Bronchus fibroblast of lung (primary cell): ENCODE measurements around the gene C19orf67. TPM values are rescaled to one million over a fixed set of nuclear protein-coding genes. Genes with fewer than 3 reads are reported as not detected.

ENCODE experiments used
- total RNA-seq: library from RNA; depleted of rRNA; stranded (reverse); fragments of >200 nt; gene quantifications from 2 replicates; pipeline ENCODE4 v1.2.3, GENCODE V29; 2015

Gene C19orf67
- not detected in 2 replicates for total RNA-seq

GRCh38 chr19:14085309-14085995 is at the start of gene C19orf67:
Gene C19orf67 (minus strand): TSS chr19:14085783. CDS start chr19:14085627, 156 bp downstream.

GRCh38 chr19:14117668-14118164 is 32.1 kb upstream of the C19orf67 start, which contains the start of gene PRKACA:
Gene PRKACA (minus strand): TSS chr19:14117762. CDS start chr19:14117547, 215 bp downstream.

GRCh38 chr19:14090509-14091080 is 5.0 kb upstream of the C19orf67 start, which contains the start of gene SAMD1:
Gene SAMD1 (minus strand): TSS chr19:14090751.

GRCh38 chr19:14072535-14073260 is 12.9 kb downstream of the C19orf67 start, which contains the start of gene MISP3:
Gene MISP3 (plus strand): TSS chr19:14072786. CDS start chr19:14073310, 524 bp downstream.

GRCh38 chr19:14061751-14062557 is 23.6 kb downstream of the C19orf67 start, which contains the start of gene PALM3:
Gene PALM3 (minus strand): TSS chr19:14062076. CDS start chr19:14061980, 96 bp downstream.

GRCh38 chr19:14031719-14032480 is 53.7 kb downstream of the C19orf67 start, which contains the start of gene IL27RA:
Gene IL27RA (plus strand): TSS chr19:14031762. CDS start chr19:14031873, 111 bp downstream.

Other genes with a start within 250 kb of the C19orf67 start
- not detected in 2 replicates for gene NANOS3, start 208.6 kb downstream of the C19orf67 start, total RNA-seq
- under 0.01 and 0.17 TPM in 2 replicates for gene BRME1, start 179.7 kb downstream of the C19orf67 start, total RNA-seq
- gene CC2D1A, start 179.6 kb downstream of the C19orf67 start, total RNA-seq, result 16.5 and 17.8 TPM in 2 replicates
- gene PODNL1, start 147.4 kb downstream of the C19orf67 start, total RNA-seq, result 1.7 and 1.9 TPM in 2 replicates
- gene DCAF15, start 133.3 kb downstream of the C19orf67 start, total RNA-seq, result 22.2 and 27.6 TPM in 2 replicates
- gene RFX1, start 79.5 kb downstream of the C19orf67 start, total RNA-seq, result 4.5 and 5.0 TPM in 2 replicates
- gene RLN3, start 57.6 kb downstream of the C19orf67 start, total RNA-seq, result not detected in 2 replicates
- gene IL27RA, start 54.0 kb downstream of the C19orf67 start, total RNA-seq, result 2.2 and 3.2 TPM in 2 replicates
- gene PALM3, start 23.7 kb downstream of the C19orf67 start, total RNA-seq, result 0.15 and 0.17 TPM in 2 replicates
- gene MISP3, start 13.0 kb downstream of the C19orf67 start, total RNA-seq, result 0.30 and 1.2 TPM in 2 replicates
- 31.4 and 33.9 TPM in 2 replicates for gene SAMD1, start 5.0 kb upstream of the C19orf67 start, total RNA-seq
- 54.0 and 57.4 TPM in 2 replicates for gene PRKACA, start 32.0 kb upstream of the C19orf67 start, total RNA-seq
- gene ASF1B, start 50.8 kb upstream of the C19orf67 start, total RNA-seq, result 53.6 and 56.5 TPM in 2 replicates
- gene ADGRL1, start 120.4 kb upstream of the C19orf67 start, total RNA-seq, result 0.84 and 0.89 TPM in 2 replicates